GM23338 (cell line): Measurements from ENCODE around the gene PRKAG1. TPM values are rescaled to one million over a fixed set of nuclear protein-coding genes. Genes with fewer than 3 reads are reported as not detected.

Experiments used
- ATAC-seq: fragments of 200-7000 bp; cut with Tn5 transposase; 3 replicates; pipeline ENCODE4 v1.9.1; 2020
- DNase-seq: peaks from one replicate; pipeline ENCODE4 v3.0.0-alpha.2; 2015; ENCODE audit warnings: low spot score
- H2AFZ ChIP-seq: fragments of 200-600 bp; sonication (generic); 2 replicates; pipeline ENCODE4 v1.8.0; 2016; ENCODE audit warnings: antibody characterized with exemption, mild to moderate bottlenecking, moderate library complexity
- H3F3A ChIP-seq: fragments of 200-600 bp; sonication (generic); replicated peaks from 2 replicates; pipeline ENCODE4 v1.8.0; 2017; ENCODE audit warnings: antibody characterized with exemption, mixed run types, low read depth
- H3K27ac ChIP-seq: fragments of 200-600 bp; sonication (generic); 2 replicates; pipeline ENCODE4 v1.6.1; 2016; ENCODE audit warnings: low read depth
- H3K27me3 ChIP-seq: fragments of 200-600 bp; sonication (generic); 2 replicates; pipeline ENCODE4 v1.8.0; 2016; ENCODE audit warnings: mild to moderate bottlenecking, mixed run types, moderate library complexity; ENCODE audit not compliant: insufficient read depth
- H3K36me3 ChIP-seq: fragments of 200-600 bp; sonication (generic); 2 replicates; pipeline ENCODE4 v1.8.0; 2016; ENCODE audit warnings: mild to moderate bottlenecking; ENCODE audit not compliant: insufficient read depth
- H3K4me1 ChIP-seq: fragments of 200-600 bp; sonication (generic); 2 replicates; pipeline ENCODE4 v1.8.0; 2016; ENCODE audit warnings: mild to moderate bottlenecking, moderate library complexity; ENCODE audit not compliant: insufficient read depth
- H3K4me2 ChIP-seq: fragments of 200-600 bp; sonication (generic); 2 replicates; pipeline ENCODE4 v1.7.1; 2017; ENCODE audit warnings: mixed run types
- H3K4me3 ChIP-seq: fragments of 200-600 bp; sonication (generic); 2 replicates; pipeline ENCODE4 v1.6.1; 2016; ENCODE audit warnings: mixed run types
- H3K79me2 ChIP-seq: fragments of 200-600 bp; sonication (generic); replicated peaks from 2 replicates; pipeline ENCODE4 v1.8.0; 2017; ENCODE audit warnings: mild to moderate bottlenecking; ENCODE audit not compliant: insufficient read depth
- H3K9me2 ChIP-seq: fragments of 200-600 bp; sonication (generic); 2 replicates; pipeline ENCODE4 v1.8.0; 2017; ENCODE audit not compliant: insufficient read depth
- H4K20me1 ChIP-seq: fragments of 200-600 bp; sonication (generic); replicated peaks from 2 replicates; pipeline ENCODE4 v1.8.0; 2017; ENCODE audit warnings: mild to moderate bottlenecking; ENCODE audit not compliant: insufficient read depth
- H3K27ac Mint-ChIP-seq: 2 replicates; pipeline ENCODE4 v1.8.0; 2020; ENCODE audit warnings: inconsistent platforms, mild to moderate bottlenecking, moderate library complexity, mixed read lengths
- H3K27me3 Mint-ChIP-seq: 3 replicates; pipeline ENCODE4 v1.8.0; 2022; ENCODE audit warnings: low read depth, mild to moderate bottlenecking, moderate library complexity, mixed read lengths, inconsistent platforms; ENCODE audit not compliant: insufficient read depth, poor library complexity
- H3K36me3 Mint-ChIP-seq: 3 replicates; pipeline ENCODE4 v1.8.0; 2021; ENCODE audit warnings: low read depth, mild to moderate bottlenecking, inconsistent platforms, moderate library complexity, mixed read lengths
- H3K4me1 Mint-ChIP-seq: 3 replicates; pipeline ENCODE4 v1.8.0; 2020; ENCODE audit warnings: mild to moderate bottlenecking, inconsistent platforms, mixed read lengths
- H3K4me3 Mint-ChIP-seq: 3 replicates; pipeline ENCODE4 v1.8.0; 2021; ENCODE audit warnings: moderate library complexity, mild to moderate bottlenecking, inconsistent platforms, mixed read lengths
- H3K9me3 Mint-ChIP-seq: 3 replicates; pipeline ENCODE4 v1.8.0; 2020; ENCODE audit warnings: moderate library complexity, mild to moderate bottlenecking, inconsistent platforms, mixed read lengths
- EZH2 ChIP-seq: fragments of 200-600 bp; sonication (generic); IDR thresholded peaks from one replicate; pipeline ENCODE4 v1.8.0; 2017; ENCODE audit warnings: antibody characterized with exemption, mild to moderate bottlenecking, low read depth; ENCODE audit not compliant: unreplicated experiment
- polyA plus RNA-seq: library from polyadenylated mRNA; unstranded; fragments of >200 nt; fragmentation: Nextera tagmentation; extraction: Ambion mirVana; gene quantifications from 2 replicates; pipeline ENCODE4 v1.2.1, GENCODE V29; 2016
- total RNA-seq: library from RNA; depleted of rRNA; stranded (reverse); fragments of >200 nt; shearing (Covaris generic); gene quantifications from 2 replicates; pipeline ENCODE4 v1.2.3, GENCODE V29; 2014
- TF ChIP-seq, protein P1 (sequence below), 2 experiments: fragments of 200-600 bp in 1 of 2; sonication (generic) in 1 of 2; conservative IDR thresholded peaks; 2 replicates each; pipeline versions ENCODE4 v1.5.1 to v1.6.1; 2016 to 2017; ENCODE audit warnings: antibody characterized with exemption in 2 of 2, low read depth in 2 of 2, mild to moderate bottlenecking in 2 of 2, moderate library complexity in 1 of 2
- TF ChIP-seq, protein P2 (sequence below): fragments of 250-450 bp; sonication (Bioruptor Pico); IDR thresholded peaks from 2 replicates; pipeline ENCODE4 v1.5.0; 2020; ENCODE audit warnings: mild to moderate bottlenecking, moderate library complexity
- TF ChIP-seq, protein P3 (sequence below): IDR thresholded peaks from 2 replicates; pipeline ENCODE4 v1.6.1; 2016; ENCODE audit warnings: antibody characterized with exemption

The PRKAG1 gene
- total and polyA plus RNA-seq, 2 experiments from 2014 or later: 19.9 to 35.4 TPM

DNA sequence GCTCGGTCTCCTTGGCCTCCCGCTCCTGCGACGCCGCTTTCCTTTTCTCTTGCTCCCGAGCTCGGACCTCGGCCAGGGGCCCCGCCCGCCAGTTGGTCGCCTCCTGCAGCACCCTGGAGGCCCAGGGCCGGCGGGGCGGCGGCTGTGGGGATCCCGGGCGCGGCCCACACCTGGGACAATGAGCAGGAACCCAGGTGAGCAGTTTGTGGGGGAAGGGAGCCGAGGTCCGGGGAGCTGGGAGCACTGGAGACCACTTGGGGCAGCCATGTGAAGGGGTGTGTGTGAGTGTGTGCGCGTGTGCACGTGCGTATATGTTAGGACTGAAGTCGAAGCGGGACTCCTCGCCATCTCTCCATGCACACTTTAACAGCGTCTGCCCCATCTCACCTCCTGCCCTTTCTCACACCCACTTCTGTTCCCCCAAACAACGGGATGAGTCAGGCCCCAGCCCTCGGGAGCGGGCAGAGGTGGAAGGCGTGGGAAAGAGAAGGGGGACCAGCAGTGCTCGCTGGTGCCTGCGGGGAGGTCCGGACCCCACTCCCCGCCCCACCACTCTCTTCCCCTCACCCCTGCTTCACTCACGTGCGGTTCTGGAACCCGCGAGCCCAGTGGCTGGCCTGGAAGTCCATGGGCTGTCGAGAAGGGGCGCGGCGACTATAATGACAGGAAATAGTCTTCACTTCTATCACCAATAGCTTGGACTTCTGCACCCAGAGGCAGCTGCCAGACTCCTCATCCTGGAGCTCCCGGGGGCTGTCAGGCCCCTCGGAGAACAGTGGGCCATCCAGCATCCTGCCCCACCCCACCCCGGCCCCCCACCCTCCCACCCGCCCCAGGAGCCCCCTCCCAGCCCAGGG lies 19.9 kb downstream of the PRKAG1 start:
- Histone ChIP-seq H3K4me1 (peaks cover 16% of the 10 kb centered on the region; the same call in 1 of the 2 replicates), H3K9me2 (no peaks in the 10 kb centered on the region), H4K20me1 (peaks cover 12% of the 10 kb centered on the region; the same call in 1 of the 2 replicates), H3K4me2 (peak overlapping the region; percentile 92), H3F3A (peaks cover 18% of the 10 kb centered on the region; the same call in 1 of the 2 replicates), H3K4me3 (peak overlapping the region; percentile 63), H3K79me2 (no peaks in the 10 kb centered on the region), H2AFZ (peak overlapping the region; percentile 94), H3K27ac (no peak overlapping the region), H3K27me3 (peaks cover 79% of the 10 kb centered on the region), H3K36me3 (no peaks in the 10 kb centered on the region)
- TF ChIP-seq, protein P1, sequence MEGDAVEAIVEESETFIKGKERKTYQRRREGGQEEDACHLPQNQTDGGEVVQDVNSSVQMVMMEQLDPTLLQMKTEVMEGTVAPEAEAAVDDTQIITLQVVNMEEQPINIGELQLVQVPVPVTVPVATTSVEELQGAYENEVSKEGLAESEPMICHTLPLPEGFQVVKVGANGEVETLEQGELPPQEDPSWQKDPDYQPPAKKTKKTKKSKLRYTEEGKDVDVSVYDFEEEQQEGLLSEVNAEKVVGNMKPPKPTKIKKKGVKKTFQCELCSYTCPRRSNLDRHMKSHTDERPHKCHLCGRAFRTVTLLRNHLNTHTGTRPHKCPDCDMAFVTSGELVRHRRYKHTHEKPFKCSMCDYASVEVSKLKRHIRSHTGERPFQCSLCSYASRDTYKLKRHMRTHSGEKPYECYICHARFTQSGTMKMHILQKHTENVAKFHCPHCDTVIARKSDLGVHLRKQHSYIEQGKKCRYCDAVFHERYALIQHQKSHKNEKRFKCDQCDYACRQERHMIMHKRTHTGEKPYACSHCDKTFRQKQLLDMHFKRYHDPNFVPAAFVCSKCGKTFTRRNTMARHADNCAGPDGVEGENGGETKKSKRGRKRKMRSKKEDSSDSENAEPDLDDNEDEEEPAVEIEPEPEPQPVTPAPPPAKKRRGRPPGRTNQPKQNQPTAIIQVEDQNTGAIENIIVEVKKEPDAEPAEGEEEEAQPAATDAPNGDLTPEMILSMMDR (conservative IDR thresholded peaks at IDR 0.05; ENCODE audit: low read depth in 2 of 2): no peak
- TF ChIP-seq, protein P2, sequence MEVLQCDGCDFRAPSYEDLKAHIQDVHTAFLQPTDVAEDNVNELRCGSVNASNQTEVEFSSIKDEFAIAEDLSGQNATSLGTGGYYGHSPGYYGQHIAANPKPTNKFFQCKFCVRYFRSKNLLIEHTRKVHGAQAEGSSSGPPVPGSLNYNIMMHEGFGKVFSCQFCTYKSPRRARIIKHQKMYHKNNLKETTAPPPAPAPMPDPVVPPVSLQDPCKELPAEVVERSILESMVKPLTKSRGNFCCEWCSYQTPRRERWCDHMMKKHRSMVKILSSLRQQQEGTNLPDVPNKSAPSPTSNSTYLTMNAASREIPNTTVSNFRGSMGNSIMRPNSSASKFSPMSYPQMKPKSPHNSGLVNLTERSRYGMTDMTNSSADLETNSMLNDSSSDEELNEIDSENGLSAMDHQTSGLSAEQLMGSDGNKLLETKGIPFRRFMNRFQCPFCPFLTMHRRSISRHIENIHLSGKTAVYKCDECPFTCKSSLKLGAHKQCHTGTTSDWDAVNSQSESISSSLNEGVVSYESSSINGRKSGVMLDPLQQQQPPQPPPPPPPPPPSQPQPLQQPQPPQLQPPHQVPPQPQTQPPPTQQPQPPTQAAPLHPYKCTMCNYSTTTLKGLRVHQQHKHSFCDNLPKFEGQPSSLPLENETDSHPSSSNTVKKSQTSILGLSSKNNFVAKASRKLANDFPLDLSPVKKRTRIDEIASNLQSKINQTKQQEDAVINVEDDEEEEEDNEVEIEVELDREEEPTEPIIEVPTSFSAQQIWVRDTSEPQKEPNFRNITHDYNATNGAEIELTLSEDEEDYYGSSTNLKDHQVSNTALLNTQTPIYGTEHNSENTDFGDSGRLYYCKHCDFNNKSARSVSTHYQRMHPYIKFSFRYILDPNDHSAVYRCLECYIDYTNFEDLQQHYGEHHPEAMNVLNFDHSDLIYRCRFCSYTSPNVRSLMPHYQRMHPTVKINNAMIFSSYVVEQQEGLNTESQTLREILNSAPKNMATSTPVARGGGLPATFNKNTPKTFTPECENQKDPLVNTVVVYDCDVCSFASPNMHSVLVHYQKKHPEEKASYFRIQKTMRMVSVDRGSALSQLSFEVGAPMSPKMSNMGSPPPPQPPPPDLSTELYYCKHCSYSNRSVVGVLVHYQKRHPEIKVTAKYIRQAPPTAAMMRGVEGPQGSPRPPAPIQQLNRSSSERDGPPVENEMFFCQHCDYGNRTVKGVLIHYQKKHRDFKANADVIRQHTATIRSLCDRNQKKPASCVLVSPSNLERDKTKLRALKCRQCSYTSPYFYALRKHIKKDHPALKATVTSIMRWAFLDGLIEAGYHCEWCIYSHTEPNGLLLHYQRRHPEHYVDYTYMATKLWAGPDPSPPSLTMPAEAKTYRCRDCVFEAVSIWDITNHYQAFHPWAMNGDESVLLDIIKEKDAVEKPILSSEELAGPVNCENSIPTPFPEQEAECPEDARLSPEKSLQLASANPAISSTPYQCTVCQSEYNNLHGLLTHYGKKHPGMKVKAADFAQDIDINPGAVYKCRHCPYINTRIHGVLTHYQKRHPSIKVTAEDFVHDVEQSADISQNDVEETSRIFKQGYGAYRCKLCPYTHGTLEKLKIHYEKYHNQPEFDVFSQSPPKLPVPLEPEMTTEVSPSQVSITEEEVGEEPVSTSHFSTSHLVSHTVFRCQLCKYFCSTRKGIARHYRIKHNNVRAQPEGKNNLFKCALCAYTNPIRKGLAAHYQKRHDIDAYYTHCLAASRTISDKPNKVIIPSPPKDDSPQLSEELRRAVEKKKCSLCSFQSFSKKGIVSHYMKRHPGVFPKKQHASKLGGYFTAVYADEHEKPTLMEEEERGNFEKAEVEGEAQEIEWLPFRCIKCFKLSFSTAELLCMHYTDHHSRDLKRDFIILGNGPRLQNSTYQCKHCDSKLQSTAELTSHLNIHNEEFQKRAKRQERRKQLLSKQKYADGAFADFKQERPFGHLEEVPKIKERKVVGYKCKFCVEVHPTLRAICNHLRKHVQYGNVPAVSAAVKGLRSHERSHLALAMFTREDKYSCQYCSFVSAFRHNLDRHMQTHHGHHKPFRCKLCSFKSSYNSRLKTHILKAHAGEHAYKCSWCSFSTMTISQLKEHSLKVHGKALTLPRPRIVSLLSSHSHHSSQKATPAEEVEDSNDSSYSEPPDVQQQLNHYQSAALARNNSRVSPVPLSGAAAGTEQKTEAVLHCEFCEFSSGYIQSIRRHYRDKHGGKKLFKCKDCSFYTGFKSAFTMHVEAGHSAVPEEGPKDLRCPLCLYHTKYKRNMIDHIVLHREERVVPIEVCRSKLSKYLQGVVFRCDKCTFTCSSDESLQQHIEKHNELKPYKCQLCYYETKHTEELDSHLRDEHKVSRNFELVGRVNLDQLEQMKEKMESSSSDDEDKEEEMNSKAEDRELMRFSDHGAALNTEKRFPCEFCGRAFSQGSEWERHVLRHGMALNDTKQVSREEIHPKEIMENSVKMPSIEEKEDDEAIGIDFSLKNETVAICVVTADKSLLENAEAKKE (CRISPR knock-in tag): no peak
- peak; percentile 62 for TF ChIP-seq EZH2
- TF ChIP-seq, protein P3, sequence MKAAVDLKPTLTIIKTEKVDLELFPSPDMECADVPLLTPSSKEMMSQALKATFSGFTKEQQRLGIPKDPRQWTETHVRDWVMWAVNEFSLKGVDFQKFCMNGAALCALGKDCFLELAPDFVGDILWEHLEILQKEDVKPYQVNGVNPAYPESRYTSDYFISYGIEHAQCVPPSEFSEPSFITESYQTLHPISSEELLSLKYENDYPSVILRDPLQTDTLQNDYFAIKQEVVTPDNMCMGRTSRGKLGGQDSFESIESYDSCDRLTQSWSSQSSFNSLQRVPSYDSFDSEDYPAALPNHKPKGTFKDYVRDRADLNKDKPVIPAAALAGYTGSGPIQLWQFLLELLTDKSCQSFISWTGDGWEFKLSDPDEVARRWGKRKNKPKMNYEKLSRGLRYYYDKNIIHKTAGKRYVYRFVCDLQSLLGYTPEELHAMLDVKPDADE: no peak
- Mint-ChIP-seq H3K4me3 (peak overlapping the region; percentile 70), H3K9me3 (no peaks in the 10 kb centered on the region), H3K4me1 (peaks cover 24% of the 10 kb centered on the region), H3K27me3 (peaks cover 65% of the 10 kb centered on the region), H3K27ac (no peak overlapping the region), H3K36me3 (peaks cover 10% of the 10 kb centered on the region; the same call in 2 of the 3 replicates)
- ATAC-seq: peak; percentile 6
- peak; percentile 65 for DNase-seq
